Keratinocyte (primary cell): ENCODE results near the gene FBXO42. TPM values are rescaled to one million over a fixed set of nuclear protein-coding genes. Genes with fewer than 3 reads are reported as not detected.

Experiments used
- DNase-seq: peaks from one replicate; pipeline ENCODE4 v3.0.0-alpha.2; 2011; ENCODE audit warnings: low read depth, missing footprints, low spot score
- FAIRE-seq: peaks from 2 replicates; lab custom pipeline; 2011; peaks lifted over from hg19 to GRCh38; lab: Jason Lieb, UNC
- H2AFZ ChIP-seq: 2 replicates; pipeline ENCODE4 v1.6.0; 2012; ENCODE audit warnings: low read length, control low read depth, inconsistent platforms; ENCODE audit not compliant: control insufficient read depth
- H3K27ac ChIP-seq: 2 replicates; pipeline ENCODE4 v1.5.1; 2011; ENCODE audit warnings: low read length; ENCODE audit not compliant: control insufficient read depth, insufficient read depth
- H3K27me3 ChIP-seq: 3 replicates; pipeline ENCODE4 v1.6.0; 2011; ENCODE audit warnings: low read length; ENCODE audit not compliant: control insufficient read depth, insufficient read depth; ENCODE audit errors: extremely low read depth
- H3K36me3 ChIP-seq, 2 experiments: 2 replicates in 1 of 2; 3 replicates in 1 of 2; pipeline ENCODE4 v1.5.1; 2011; ENCODE audit warnings: low read length in 2 of 2, mild to moderate bottlenecking in 1 of 2; ENCODE audit not compliant: control insufficient read depth in 2 of 2, insufficient read depth in 2 of 2; ENCODE audit errors: extremely low read depth in 1 of 2
- H3K4me1 ChIP-seq: 3 replicates; pipeline ENCODE4 v1.5.1; 2011; ENCODE audit warnings: low read length; ENCODE audit not compliant: control insufficient read depth, insufficient read depth; ENCODE audit errors: extremely low read depth
- H3K4me2 ChIP-seq: 3 replicates; pipeline ENCODE4 v1.6.0; 2011; ENCODE audit warnings: low read depth, low read length; ENCODE audit not compliant: control insufficient read depth, insufficient read depth; ENCODE audit errors: extremely low read depth
- H3K4me3 ChIP-seq, 3 experiments: fragments of 200-600 bp in 1 of 3; sonication (generic) in 1 of 3; 2 replicates in 2 of 3; 3 replicates in 1 of 3; pipeline ENCODE4 v1.5.1; 2011 to 2016; ENCODE audit warnings: low read length in 3 of 3, mild to moderate bottlenecking in 3 of 3, control low read depth in 2 of 3, inconsistent platforms in 1 of 3, low read depth in 1 of 3, mixed read lengths in 1 of 3, mixed run types in 1 of 3, moderate library complexity in 1 of 3; ENCODE audit not compliant: control insufficient read depth in 2 of 3, insufficient read depth in 2 of 3; ENCODE audit errors: extremely low read depth in 1 of 3
- H3K79me2 ChIP-seq: 2 replicates; pipeline ENCODE4 v1.6.0; 2012; ENCODE audit warnings: low read length; ENCODE audit not compliant: control insufficient read depth, insufficient read depth
- H3K9ac ChIP-seq: 3 replicates; pipeline ENCODE4 v1.6.0; 2011; ENCODE audit warnings: low read length; ENCODE audit not compliant: control insufficient read depth, insufficient read depth; ENCODE audit errors: extremely low read depth
- H3K9me1 ChIP-seq: 3 replicates; pipeline ENCODE4 v1.6.0; 2011; ENCODE audit warnings: low read length; ENCODE audit not compliant: control insufficient read depth, insufficient read depth; ENCODE audit errors: extremely low read depth
- H3K9me3 ChIP-seq: 2 replicates; pipeline ENCODE4 v1.5.1; 2012; ENCODE audit warnings: low read depth, low read length; ENCODE audit not compliant: control insufficient read depth
- H4K20me1 ChIP-seq: 3 replicates; pipeline ENCODE4 v1.6.0; 2011; ENCODE audit warnings: low read length; ENCODE audit not compliant: control insufficient read depth, insufficient read depth; ENCODE audit errors: extremely low read depth
- CTCF ChIP-seq, 3 experiments: IDR thresholded peaks in 1 of 3; conservative IDR thresholded peaks in 1 of 3; optimal IDR thresholded peaks in 1 of 3; 2 replicates in 2 of 3; 3 replicates in 1 of 3; pipeline versions ENCODE3 to v1.5.1; 2011; ENCODE audit warnings: low read length in 3 of 3, mild to moderate bottlenecking in 3 of 3, moderate library complexity in 2 of 3, control low read depth in 1 of 3, inconsistent platforms in 1 of 3; ENCODE audit not compliant: insufficient read depth in 2 of 3; ENCODE audit errors: extremely low read depth in 1 of 3
- EZH2 ChIP-seq: IDR thresholded peaks from one replicate; pipeline ENCODE4 v1.6.1; 2012; ENCODE audit warnings: inconsistent platforms, mild to moderate bottlenecking, low read length, moderate library complexity
- dilution Hi-C: fragments of 300-500 bp; cut with MboI; formaldehyde crosslinking; loops from one replicate; pipeline ENCODE4 v1.7.0; 2020; ENCODE audit warnings: low sequenced_read_pairs; ENCODE audit not compliant: extremely low pct_ligation_motif_present
- polyA plus RNA-seq, 5 experiments: library from polyadenylated mRNA; depleted of rRNA in 3 of 5; stranded (reverse) in 3 of 5; stranded (forward) in 1 of 5; unstranded in 1 of 5; fragments of >200 nt; gene quantifications; 1 replicate in 1 of 5; 2 replicates in 3 of 5; 3 replicates in 1 of 5; pipeline versions ENCODE4 v1.2.1 to v1.2.3, GENCODE V29; 2011 to 2012; ENCODE audit warnings: missing spikeins in 2 of 5, low read depth in 1 of 5, low replicate concordance in 1 of 5

FBXO42 gene
- polyA plus RNA-seq, 1 donor (not counting 4 experiments of a cell fraction or from before 2014, with no cell fraction given): 14.1 TPM

DNA sequence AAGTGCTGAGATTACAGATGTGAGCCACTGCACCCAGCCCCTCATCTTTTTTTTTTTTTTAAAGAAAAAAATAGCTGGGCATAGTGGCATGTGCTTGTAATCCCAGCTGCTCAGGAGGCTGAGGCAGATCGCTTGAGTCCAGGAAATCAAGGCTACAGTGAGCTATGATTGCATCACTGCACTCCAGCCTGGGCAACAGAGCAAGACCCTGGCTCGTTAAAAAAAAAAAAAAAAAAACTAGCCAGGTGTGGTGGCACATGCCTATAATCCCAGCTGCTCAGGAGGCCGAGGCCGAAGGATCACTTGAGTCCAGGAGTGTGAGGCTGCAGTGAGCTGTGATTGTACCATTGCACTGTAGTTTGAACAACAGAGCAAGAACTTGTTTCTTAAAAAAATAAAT lies 28.6 kb upstream of the FBXO42 start:
- dilution Hi-C loops: no loop called here
- Histone ChIP-seq H3K4me3 (no peak overlapping the region), H3K9ac (no peak overlapping the region), H3K9me1 (peaks cover under 1% of the 10 kb centered on the region), H3K27ac (no peak overlapping the region), H3K27me3 (no peaks in the 10 kb centered on the region), H4K20me1 (peaks cover 35% of the 10 kb centered on the region), H3K4me1 (peaks cover 10% of the 10 kb centered on the region), H3K9me3 (no peaks in the 10 kb centered on the region), H3K79me2 (peaks cover 98% of the 10 kb centered on the region), H2AFZ (no peak overlapping the region), H3K36me3 (peaks cover 0 to 6% of the 10 kb centered on the region in 2 experiments), H3K4me2 (no peak overlapping the region)
- no peak for FAIRE-seq
- no peak for DNase-seq
- TF ChIP-seq EZH2: no peak
- no peak for TF ChIP-seq CTCF (optimal IDR thresholded peaks at IDR 0.05 in 1 of 3, IDR thresholded peaks at IDR 0.05 in 1 of 3, conservative IDR thresholded peaks at IDR 0.05 in 1 of 3; ENCODE audit: extremely low read depth in 1 of 3, insufficient read depth in 2 of 3, low read length in 3 of 3)

DNA sequence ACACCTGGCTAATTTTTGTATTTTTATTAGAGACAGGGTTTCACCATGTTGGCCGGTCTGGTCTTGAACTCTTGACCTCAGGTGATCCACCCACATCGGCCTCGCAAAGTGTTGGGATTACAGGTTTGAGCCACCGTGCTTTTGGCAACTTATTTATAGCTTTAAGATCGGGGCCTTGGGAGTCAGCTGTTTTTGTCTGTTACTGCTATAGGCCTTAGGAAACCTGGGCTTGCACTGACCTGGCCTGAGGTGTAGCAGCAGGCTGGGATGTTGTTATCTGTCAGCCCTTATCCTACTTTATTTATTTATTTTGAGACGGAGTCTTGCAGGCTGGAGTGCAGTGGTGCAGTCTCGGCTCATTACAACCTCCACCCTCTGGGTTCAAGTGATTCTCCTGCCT lies 26.2 kb upstream of the FBXO42 start:
- dilution Hi-C loops: no loop called here
- H3K4me1 ChIP-seq: peaks cover 13% of the 10 kb centered on the region
- no peaks in the 10 kb centered on the region for H3K27me3 ChIP-seq
- DNase-seq: no peak
- no peak overlapping the region for H3K4me2 ChIP-seq
- no peaks in the 10 kb centered on the region for H3K36me3 ChIP-seq
- no peak overlapping the region for H2AFZ ChIP-seq
- no peak overlapping the region for H3K9ac ChIP-seq
- no peak overlapping the region for H3K27ac ChIP-seq
- H3K9me3 ChIP-seq: no peaks in the 10 kb centered on the region
- no peak overlapping the region for H3K4me3 ChIP-seq
- TF ChIP-seq EZH2 (no peak), CTCF (optimal IDR thresholded peaks at IDR 0.05 in 1 of 3, IDR thresholded peaks at IDR 0.05 in 1 of 3, conservative IDR thresholded peaks at IDR 0.05 in 1 of 3; ENCODE audit: extremely low read depth in 1 of 3, insufficient read depth in 2 of 3, low read length in 3 of 3) (no peak)
- H4K20me1 ChIP-seq: peaks cover 31% of the 10 kb centered on the region
- no peaks in the 10 kb centered on the region for H3K9me1 ChIP-seq
- FAIRE-seq: no peak
- H3K79me2 ChIP-seq: peaks cover 99% of the 10 kb centered on the region
